PC-3 (cell line): Measurements from ENCODE around the gene HHATL. TPM values are rescaled to one million over a fixed set of nuclear protein-coding genes. Genes with fewer than 3 reads are reported as not detected.

Source experiments
- ATAC-seq: fragments of 200-7000 bp; cut with Tn5 transposase; 2 replicates; pipeline ENCODE4 v1.9.1; 2020; ENCODE audit warnings: mild to moderate bottlenecking, moderate library complexity
- BruUV-seq: library from RNA; stranded (reverse); fragments of 400-500 nt; replicated peaks from 2 replicates; lab custom pipeline; 2021; lab: Mats Ljungman, UMichigan
- CTCF ChIA-PET: fragments of 300-600 bp; sonication (Branson Sonifier 250); formaldehyde crosslinking; loops from one replicate; lab custom pipeline; 2022; ENCODE audit warnings: antibody characterized with exemption; lab: Charles Lee
- POLR2A ChIA-PET: fragments of 300-600 bp; sonication (Branson Sonifier 250); formaldehyde crosslinking; loops from one replicate; lab custom pipeline; 2022; ENCODE audit warnings: antibody characterized with exemption; ENCODE audit not compliant: unreplicated experiment; lab: Charles Lee
- DNase-seq: peaks from one replicate; pipeline ENCODE4 v3.0.0-alpha.2; 2015
- H2AFZ ChIP-seq: fragments of 300-600 bp; sonication (generic); 2 replicates; pipeline ENCODE4 v1.6.0; 2016; ENCODE audit warnings: antibody characterized with exemption, low read length
- H3F3A ChIP-seq: fragments of 300-600 bp; sonication (generic); one replicate; pipeline ENCODE4 v1.6.0; 2017; ENCODE audit warnings: antibody characterized with exemption, low read length, control low read depth, mild to moderate bottlenecking; ENCODE audit not compliant: unreplicated experiment
- H3K27ac ChIP-seq: fragments of 300-600 bp; sonication (generic); 2 replicates; pipeline ENCODE4 v1.5.1; 2016; ENCODE audit warnings: mild to moderate bottlenecking, low read length
- H3K27me3 ChIP-seq: fragments of 300-600 bp; sonication (generic); 2 replicates; pipeline ENCODE4 v1.6.1; 2016; ENCODE audit warnings: low read length, mixed read lengths
- H3K36me3 ChIP-seq: fragments of 300-600 bp; sonication (generic); 2 replicates; pipeline ENCODE4 v1.6.1; 2016; ENCODE audit warnings: low read depth, mixed run types, low read length, mixed read lengths
- H3K4me1 ChIP-seq: fragments of 300-600 bp; sonication (generic); 2 replicates; pipeline ENCODE4 v1.5.1; 2016; ENCODE audit warnings: low read length; ENCODE audit not compliant: insufficient read depth
- H3K4me2 ChIP-seq: fragments of 300-600 bp; sonication (generic); 2 replicates; pipeline ENCODE4 v1.6.0; 2016; ENCODE audit warnings: low read length
- H3K4me3 ChIP-seq: fragments of 300-600 bp; sonication (generic); 2 replicates; pipeline ENCODE4 v1.5.1; 2016; ENCODE audit warnings: mild to moderate bottlenecking, low read length, mixed read lengths
- H3K79me2 ChIP-seq: fragments of 300-600 bp; sonication (generic); 2 replicates; pipeline ENCODE4 v1.6.1; 2017; ENCODE audit warnings: low read length, mixed read lengths
- H3K9ac ChIP-seq: fragments of 300-600 bp; sonication (generic); 2 replicates; pipeline ENCODE4 v1.6.0; 2016; ENCODE audit warnings: mild to moderate bottlenecking, low read length
- H3K9me2 ChIP-seq: fragments of 300-600 bp; sonication (generic); replicated peaks from 2 replicates; pipeline ENCODE4 v1.6.1; 2016; ENCODE audit warnings: mixed run types, low read length, mixed read lengths
- H3K9me3 ChIP-seq: fragments of 300-600 bp; sonication (generic); 2 replicates; pipeline ENCODE4 v1.6.1; 2016; ENCODE audit warnings: low read length, mixed read lengths
- H4K20me1 ChIP-seq: fragments of 300-600 bp; sonication (generic); 2 replicates; pipeline ENCODE4 v1.6.1; 2016; ENCODE audit warnings: low read length, mixed read lengths
- EZH2 ChIP-seq: fragments of 300-600 bp; sonication (generic); IDR thresholded peaks from one replicate; pipeline ENCODE4 v1.6.1; 2017; ENCODE audit warnings: antibody characterized with exemption, mild to moderate bottlenecking, low read length; ENCODE audit not compliant: unreplicated experiment
- EZH2phosphoT487 ChIP-seq: fragments of 300-600 bp; sonication (generic); IDR thresholded peaks from 2 replicates; pipeline ENCODE4 v1.6.1; 2018; ENCODE audit warnings: mild to moderate bottlenecking, antibody characterized with exemption, low read length, borderline replicate concordance
- intact Hi-C: fragments of 100-400 bp; cut with micrococcal nuclease; formaldehyde crosslinking; loops from 2 replicates; pipeline ENCODE4 v1.9.0; 2023
- total RNA-seq: library from RNA; depleted of rRNA; stranded (reverse); fragments of >200 nt; gene quantifications from 2 replicates; pipeline ENCODE4 v1.2.3, GENCODE V29; 2014
- TF ChIP-seq, protein P1 (sequence below): fragments of 300-600 bp; sonication (generic); conservative IDR thresholded peaks from 2 replicates; pipeline ENCODE4 v1.5.1; 2017; ENCODE audit warnings: antibody characterized with exemption, low read depth, mild to moderate bottlenecking, low read length

HHATL gene
- total RNA-seq, 1 experiment from 2014 or later = not detected

GRCh38 chr3:42717306-42717705 lies 14.7 kb upstream of the HHATL start:
- no peaks in the 10 kb centered on the region for H3K9me2 ChIP-seq
- TF ChIP-seq EZH2 (no peak), EZH2phosphoT487 (no peak)
- TF ChIP-seq, protein P1, sequence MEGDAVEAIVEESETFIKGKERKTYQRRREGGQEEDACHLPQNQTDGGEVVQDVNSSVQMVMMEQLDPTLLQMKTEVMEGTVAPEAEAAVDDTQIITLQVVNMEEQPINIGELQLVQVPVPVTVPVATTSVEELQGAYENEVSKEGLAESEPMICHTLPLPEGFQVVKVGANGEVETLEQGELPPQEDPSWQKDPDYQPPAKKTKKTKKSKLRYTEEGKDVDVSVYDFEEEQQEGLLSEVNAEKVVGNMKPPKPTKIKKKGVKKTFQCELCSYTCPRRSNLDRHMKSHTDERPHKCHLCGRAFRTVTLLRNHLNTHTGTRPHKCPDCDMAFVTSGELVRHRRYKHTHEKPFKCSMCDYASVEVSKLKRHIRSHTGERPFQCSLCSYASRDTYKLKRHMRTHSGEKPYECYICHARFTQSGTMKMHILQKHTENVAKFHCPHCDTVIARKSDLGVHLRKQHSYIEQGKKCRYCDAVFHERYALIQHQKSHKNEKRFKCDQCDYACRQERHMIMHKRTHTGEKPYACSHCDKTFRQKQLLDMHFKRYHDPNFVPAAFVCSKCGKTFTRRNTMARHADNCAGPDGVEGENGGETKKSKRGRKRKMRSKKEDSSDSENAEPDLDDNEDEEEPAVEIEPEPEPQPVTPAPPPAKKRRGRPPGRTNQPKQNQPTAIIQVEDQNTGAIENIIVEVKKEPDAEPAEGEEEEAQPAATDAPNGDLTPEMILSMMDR = no peak
- CTCF ChIA-PET = no interaction called here
- ATAC-seq (no peak), DNase-seq (no peak)
- H3F3A ChIP-seq = no peaks in the 10 kb centered on the region
- H3K27me3 ChIP-seq = no peaks in the 10 kb centered on the region
- no peak overlapping the region for H3K27ac ChIP-seq
- no peak overlapping the region for H2AFZ ChIP-seq
- no peak overlapping the region for H3K9ac ChIP-seq
- H3K4me3 ChIP-seq = no peak overlapping the region
- H3K36me3 ChIP-seq = no peaks in the 10 kb centered on the region
- no TSS peak for BruUV-seq
- intact Hi-C loops = no loop called here
- POLR2A ChIA-PET = no interaction called here
- no peaks in the 10 kb centered on the region for H3K9me3 ChIP-seq
- H3K4me1 ChIP-seq = no peaks in the 10 kb centered on the region
- no peaks in the 10 kb centered on the region for H3K79me2 ChIP-seq
- H3K4me2 ChIP-seq = no peak overlapping the region
- H4K20me1 ChIP-seq = no peaks in the 10 kb centered on the region

- BruUV-seq = no TSS peak
- Histone ChIP-seq H3K4me2 (no peak overlapping the region), H3K36me3 (no peaks in the 10 kb centered on the region), H3K4me1 (no peaks in the 10 kb centered on the region), H3K9ac (no peak overlapping the region), H4K20me1 (no peaks in the 10 kb centered on the region), H3K27me3 (no peaks in the 10 kb centered on the region), H3K9me2 (no peaks in the 10 kb centered on the region), H3K79me2 (no peaks in the 10 kb centered on the region), H3K9me3 (no peaks in the 10 kb centered on the region), H3F3A (no peaks in the 10 kb centered on the region), H3K27ac (no peak overlapping the region), H3K4me3 (no peak overlapping the region), H2AFZ (no peak overlapping the region)
- TF ChIP-seq EZH2 = no peak
- TF ChIP-seq, protein P1 = no peak
- no peak for TF ChIP-seq EZH2phosphoT487
- DNase-seq (no peak), ATAC-seq (no peak)
- ChIA-PET POLR2A (no interaction called here), CTCF (interaction anchor here (0.7 kb wide), 1 partner anchor 68 kb away, joined by 4 read pairs; no protein-coding TSS in a partner anchor)
- intact Hi-C loops = no loop called here
These were observed 11.7 kb upstream of the HHATL start for GRCh38 chr3:42714171-42714852.

- H3K9me2 ChIP-seq = no peaks in the 10 kb centered on the region
- ATAC-seq (no peak), DNase-seq (no peak)
- no peaks in the 10 kb centered on the region for H3K4me1 ChIP-seq
- no peaks in the 10 kb centered on the region for H3K27me3 ChIP-seq
- H3K9me3 ChIP-seq = no peaks in the 10 kb centered on the region
- ChIA-PET CTCF (interaction anchor here (0.6 kb wide), 1 partner anchor 87 kb away, joined by 3 read pairs; no protein-coding TSS in a partner anchor), POLR2A (no interaction called here)
- no peaks in the 10 kb centered on the region for H3F3A ChIP-seq
- H3K79me2 ChIP-seq = no peaks in the 10 kb centered on the region
- no peaks in the 10 kb centered on the region for H3K36me3 ChIP-seq
- H3K9ac ChIP-seq = no peak overlapping the region
- no peak overlapping the region for H3K27ac ChIP-seq
- H4K20me1 ChIP-seq = no peaks in the 10 kb centered on the region
- BruUV-seq = no TSS peak
- H3K4me2 ChIP-seq = no peak overlapping the region
- TF ChIP-seq, protein P1 = no peak
- TF ChIP-seq EZH2 (no peak), EZH2phosphoT487 (no peak)
- no peak overlapping the region for H2AFZ ChIP-seq
- intact Hi-C loops = no loop called here
- no peak overlapping the region for H3K4me3 ChIP-seq
These were observed 11.1 kb upstream of the HHATL start for GRCh38 chr3:42713747-42714146.
